GM18502 (cell line): ENCODE measurements around the gene DDX39B.
A peak's percentile ranks its signal among the peaks of the same experiment; 100 is the strongest.
"Not testable (repeated sequence)": the region's sequence is repeated elsewhere in the genome, so short reads cannot be mapped to it uniquely, and the experiment has no call there.

Experiments used
- ATAC-seq: cut with Tn5 transposase; IDR thresholded peaks from one replicate; pipeline ENCODE4 v1.9.1; 2021; ENCODE audit warnings: mild to moderate bottlenecking; ENCODE audit not compliant: unreplicated experiment, poor library complexity

DDX39B gene

GRCh38 chr6:31541658-31542521 is at the start of gene DDX39B:
Gene DDX39B, minus strand, starts transcription at chr6:31542003. Its CDS starts 1,471 bp downstream, at chr6:31540532.
- peak; percentile 69 for ATAC-seq

- not testable (repeated sequence) for ATAC-seq
Measured at GRCh38 chr6:31590691-31591090, 48.9 kb upstream of the DDX39B start.

GRCh38 chr6:31588871-31589650 is 47.3 kb upstream of the DDX39B start:
- no peak for ATAC-seq

- no peak for ATAC-seq
Measured at GRCh38 chr6:31587791-31588777, 46.3 kb upstream of the DDX39B start.

- ATAC-seq: no peak
Measured at GRCh38 chr6:31586599-31587281, 44.9 kb upstream of the DDX39B start.

- ATAC-seq: no peak
Measured at GRCh38 chr6:31586008-31586407, 44.2 kb upstream of the DDX39B start, which contains the start of gene LST1. Gene LST1, plus strand, starts transcription at chr6:31586277. Its CDS starts 1,023 bp downstream, at chr6:31587300.

GRCh38 chr6:31585491-31585890 is 43.7 kb upstream of the DDX39B start:
- no peak for ATAC-seq

GRCh38 chr6:31582230-31582643 is 40.4 kb upstream of the DDX39B start, which contains the start of gene LTB:
Gene LTB, minus strand, starts transcription at chr6:31582424. Its CDS starts 7 bp downstream, at chr6:31582417.
- ATAC-seq: no peak

- ATAC-seq: no peak
Measured at GRCh38 chr6:31581434-31582229, 39.8 kb upstream of the DDX39B start.

GRCh38 chr6:31580807-31581433 is 39.1 kb upstream of the DDX39B start:
- peak; percentile 52 for ATAC-seq

- no peak for ATAC-seq
Measured at GRCh38 chr6:31580438-31580740, 38.6 kb upstream of the DDX39B start.

- ATAC-seq: no peak
Measured at GRCh38 chr6:31579546-31580437, 38.0 kb upstream of the DDX39B start.

GRCh38 chr6:31579119-31579505 is 37.3 kb upstream of the DDX39B start:
- ATAC-seq: no peak

- ATAC-seq: no peak
Measured at GRCh38 chr6:31578184-31579118, 36.6 kb upstream of the DDX39B start.

GRCh38 chr6:31577579-31577966 is 35.8 kb upstream of the DDX39B start:
- ATAC-seq: no peak

GRCh38 chr6:31576897-31577578 is 35.2 kb upstream of the DDX39B start:
- ATAC-seq: no peak
